HG03521 (cell line): ENCODE measurements around the gene NPY.

Experiments used
- ATAC-seq: cut with Tn5 transposase; IDR thresholded peaks from one replicate; pipeline ENCODE4 v1.9.1; 2021; ENCODE audit warnings: mild to moderate bottlenecking, moderate library complexity; ENCODE audit not compliant: unreplicated experiment

NPY gene

DNA sequence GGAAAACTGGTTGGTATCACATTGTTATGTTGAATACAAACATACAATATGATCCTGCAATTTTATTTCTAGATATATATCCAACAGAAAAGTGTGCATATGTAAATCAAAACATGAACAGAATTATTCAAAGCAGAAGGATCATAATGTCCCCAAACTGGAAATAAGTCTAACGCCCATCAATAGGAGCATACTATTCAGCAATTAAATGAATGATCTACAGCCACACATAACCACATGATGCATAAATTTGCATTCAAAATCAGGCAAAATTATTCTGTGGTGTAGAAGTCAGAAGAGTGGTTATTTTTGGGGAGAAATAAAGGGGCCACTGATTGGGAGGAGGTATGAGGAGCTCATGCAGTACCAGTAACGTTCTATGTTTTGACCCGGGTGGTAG, 28.6 kb downstream of the NPY start:
- ATAC-seq, result no peak

- no peak for ATAC-seq
Measured at GRCh38 chr7:24313777-24314176, 29.8 kb downstream of the NPY start.

DNA sequence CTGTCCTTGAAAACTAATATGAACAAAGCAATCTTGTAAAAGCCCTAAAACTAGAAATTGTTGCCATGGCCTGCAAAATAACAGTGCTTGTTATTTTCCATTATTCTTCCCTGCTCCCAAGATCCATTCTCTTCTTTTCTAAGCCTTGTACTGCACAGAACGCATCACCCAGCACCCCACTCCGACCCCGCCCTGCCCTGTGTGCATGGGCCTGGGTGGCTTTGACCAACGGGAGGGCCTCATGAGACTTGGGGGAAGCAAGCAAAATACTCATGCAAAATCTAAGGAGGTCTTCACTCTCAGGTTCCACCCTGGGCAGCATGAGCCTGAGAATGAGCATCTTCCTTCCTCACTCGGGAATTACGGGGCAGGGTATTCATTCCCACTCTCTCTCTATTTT, 32.4 kb downstream of the NPY start:
- no peak for ATAC-seq

DNA sequence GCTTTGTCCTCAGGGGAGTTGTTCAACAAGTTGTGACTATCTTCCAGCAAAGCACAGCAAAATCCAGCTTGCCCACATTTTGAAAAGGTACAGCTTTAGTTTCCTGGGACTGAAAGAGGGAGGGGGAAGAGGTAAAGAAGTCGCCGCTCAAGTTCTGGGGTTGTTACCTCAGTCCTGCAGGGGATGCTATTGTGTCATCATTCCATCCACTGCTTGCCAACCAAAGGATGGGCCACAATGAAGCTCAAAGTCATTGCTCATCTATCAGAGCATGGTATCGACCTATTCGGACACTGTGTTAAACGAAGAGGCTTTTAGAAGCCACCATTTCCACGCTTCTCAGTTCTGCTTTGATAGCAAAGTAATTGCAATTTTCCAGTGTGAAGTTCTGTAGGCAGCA, 34.3 kb downstream of the NPY start:
- no peak for ATAC-seq

DNA sequence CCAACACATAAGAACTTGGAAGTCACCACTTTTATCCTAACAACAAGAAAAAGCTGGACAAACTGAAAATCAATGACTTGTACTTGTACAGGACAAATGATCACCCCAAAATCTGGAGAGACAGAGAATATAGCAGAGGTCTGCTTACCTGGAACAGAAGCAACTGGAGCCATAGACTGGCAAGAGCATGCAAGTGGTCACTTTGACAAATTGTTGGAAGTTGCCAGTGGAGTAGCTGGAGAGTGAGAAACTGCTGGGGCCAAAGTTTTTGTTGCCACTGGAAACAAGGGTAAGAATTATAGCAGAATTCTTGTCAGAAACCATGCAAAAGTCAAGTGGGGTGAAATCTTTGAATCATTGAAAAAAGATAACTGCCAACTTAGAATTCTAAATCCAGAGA, 35.2 kb downstream of the NPY start:
- ATAC-seq, result no peak

- no peak for ATAC-seq
Measured at GRCh38 chr7:24323961-24324480, 40.0 kb downstream of the NPY start.

- ATAC-seq, result no peak
Measured at GRCh38 chr7:24325708-24326107, 41.7 kb downstream of the NPY start.

GRCh38 chr7:24328050-24328449, 44.1 kb downstream of the NPY start:
- ATAC-seq, result no peak

DNA sequence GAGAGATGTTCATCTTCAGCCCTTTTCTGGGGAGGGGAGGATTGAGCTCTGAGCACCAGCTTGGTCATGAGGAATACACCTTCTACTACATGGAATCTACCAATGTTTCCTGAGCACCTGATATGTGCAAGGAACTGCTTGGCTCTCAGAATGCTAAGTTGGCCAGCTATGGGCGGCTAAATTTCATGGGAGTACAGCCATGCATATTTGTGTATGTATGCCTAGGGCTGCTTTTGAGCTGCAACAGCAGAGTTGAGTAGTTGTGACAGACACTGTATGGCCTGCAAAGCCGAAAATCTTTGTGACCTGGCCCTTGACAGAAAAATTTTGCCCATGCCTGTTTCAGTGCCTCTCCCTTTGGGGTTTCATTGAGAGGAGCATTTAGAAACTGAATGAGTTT, 44.9 kb downstream of the NPY start:
- ATAC-seq, result no peak

GRCh38 chr7:24334012-24334411, 50.0 kb downstream of the NPY start:
- ATAC-seq, result no peak

GRCh38 chr7:24334627-24335026, 50.6 kb downstream of the NPY start:
- no peak for ATAC-seq

DNA sequence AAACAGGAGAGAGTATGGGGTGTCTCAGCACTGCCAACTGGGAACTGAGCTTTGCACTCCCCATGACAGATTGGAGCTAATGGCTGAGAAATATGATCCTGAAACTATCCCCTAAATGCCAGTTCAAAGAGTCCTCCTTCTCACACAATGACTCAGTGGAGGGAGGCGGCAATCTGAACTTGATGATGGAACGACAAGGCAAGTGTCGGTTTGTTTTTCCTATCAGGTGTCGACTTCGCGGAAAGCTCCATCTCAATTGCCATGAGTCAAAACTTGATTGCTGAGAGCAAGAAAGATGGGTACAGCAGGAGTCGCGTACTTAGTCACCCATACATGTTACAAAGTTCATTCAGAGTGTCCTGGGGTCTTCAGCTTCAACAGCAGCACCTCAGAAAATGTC, 52.5 kb downstream of the NPY start:
- no peak for ATAC-seq

GRCh38 chr7:24337180-24337579, 53.2 kb downstream of the NPY start:
- no peak for ATAC-seq

- no peak for ATAC-seq
Measured at GRCh38 chr7:24339575-24339974, 55.6 kb downstream of the NPY start.

DNA sequence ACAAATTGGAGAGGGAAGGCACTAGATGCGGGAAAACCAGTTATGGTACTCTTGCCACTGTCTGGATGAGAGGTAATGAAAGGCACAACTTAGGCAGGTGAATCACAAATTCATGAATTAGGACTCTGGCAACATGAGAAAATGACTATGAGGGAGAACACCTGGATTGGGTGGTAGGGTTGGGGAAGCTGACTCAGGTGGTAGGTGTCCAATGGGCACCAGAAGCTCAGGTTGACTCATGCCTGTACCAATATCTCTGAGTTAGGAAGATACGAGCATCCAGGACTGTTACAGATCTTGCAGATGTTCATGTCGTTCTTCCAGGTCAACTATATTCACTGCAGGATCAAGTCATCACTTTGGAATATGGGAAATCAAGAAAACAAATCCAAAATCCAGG, 56.7 kb downstream of the NPY start:
- ATAC-seq, result no peak
